Measurements from ENCODE around the gene HNRNPA1L2. TPM values are rescaled to one million over a fixed set of nuclear protein-coding genes. Genes with fewer than 3 reads are reported as not detected.
A peak's percentile ranks its signal among the peaks of the same experiment; 100 is the strongest.

HNRNPA1L2 gene
- total and polyA plus RNA-seq, 8 donors, result 2.9 to 49.6 (median 5.6) TPM; not detected in 2

GRCh38 chr13:52659340-52659739, 17.1 kb downstream of the HNRNPA1L2 start:
- H3K36me3 ChIP-seq, result peaks cover 19 to 70% (median 70%) of the 10 kb centered on the region in 4 donors
- peaks cover 0 to 27% (median 17%) of the 10 kb centered on the region in 4 donors for H3K4me1 ChIP-seq
- TF ChIP-seq POLR2AphosphoS5 (IDR thresholded peaks at IDR 0.05), result no peak
- no peak for TF ChIP-seq POLR2A (IDR thresholded peaks at IDR 0.05)
- TF ChIP-seq CTCF (IDR thresholded peaks at IDR 0.05), result no peak
- H3K9me3 ChIP-seq, result no peaks in the 10 kb centered on the region
- intact Hi-C loops (cut with DNase I; ENCODE audit: low total_unique reads), result no loop called here
- no peak overlapping the region for H3K27ac ChIP-seq
- H3K27me3 ChIP-seq, result no peaks in the 10 kb centered on the region
- WGBS, 5 donors, result 86 to 93% (median 91%) methylated on average over 2 of the region's 2 CpGs
- H3K4me3 ChIP-seq, result no peak overlapping the region
- no peak for DNase-seq

- H3K27ac ChIP-seq, result no peak overlapping the region
- no peak for DNase-seq
- intact Hi-C loops (cut with DNase I; ENCODE audit: low total_unique reads), result no loop called here
- H3K36me3 ChIP-seq, result peaks cover 41 to 99% (median 97%) of the 10 kb centered on the region in 4 donors
- H3K4me3 ChIP-seq, result no peak overlapping the region
- 95 to 99% (median 96%) methylated on average over 4 of the region's 4 CpGs for WGBS, 5 donors
- H3K9me3 ChIP-seq, result no peaks in the 10 kb centered on the region
- peaks cover 0 to 7% (median 0%) of the 10 kb centered on the region in 4 donors for H3K4me1 ChIP-seq
- TF ChIP-seq POLR2AphosphoS5 (IDR thresholded peaks at IDR 0.05), result no peak
- no peak for TF ChIP-seq EP300 (IDR thresholded peaks at IDR 0.05)
- TF ChIP-seq CTCF (IDR thresholded peaks at IDR 0.05), result no peak
- TF ChIP-seq POLR2A (IDR thresholded peaks at IDR 0.05), result no peak
- H3K27me3 ChIP-seq, result no peaks in the 10 kb centered on the region
Measured at GRCh38 chr13:52664272-52664671, 22.0 kb downstream of the HNRNPA1L2 start.

GRCh38 chr13:52665325-52665724, 23.1 kb downstream of the HNRNPA1L2 start:
- peaks cover 0 to 7% (median 0%) of the 10 kb centered on the region in 4 donors for H3K4me1 ChIP-seq
- TF ChIP-seq POLR2A (IDR thresholded peaks at IDR 0.05) (no peak), CTCF (IDR thresholded peaks at IDR 0.05) (peak in 2 of 7 experiments; percentile 14 to 15)
- peak in 1 of 2 donors; percentile 28 for DNase-seq

GRCh38 chr13:52669677-52670076, 27.4 kb downstream of the HNRNPA1L2 start:
- TF ChIP-seq EP300 (IDR thresholded peaks at IDR 0.05) (no peak), CTCF (IDR thresholded peaks at IDR 0.05) (no peak), POLR2A (IDR thresholded peaks at IDR 0.05) (no peak), POLR2AphosphoS5 (IDR thresholded peaks at IDR 0.05) (no peak)
- Histone ChIP-seq H3K4me3 (no peak overlapping the region), H3K36me3 (peaks cover 23 to 66% (median 61%) of the 10 kb centered on the region in 4 donors), H3K27ac (no peak overlapping the region), H3K4me1 (peaks cover 0 to 16% (median 0%) of the 10 kb centered on the region in 4 donors), H3K27me3 (no peaks in the 10 kb centered on the region), H3K9me3 (no peaks in the 10 kb centered on the region)
- 75 to 90% (median 83%) methylated on average over 2 of the region's 2 CpGs for WGBS, 5 donors
- intact Hi-C loops (cut with DNase I; ENCODE audit: low total_unique reads), result no loop called here
- no peak for DNase-seq

More at GRCh38 chr13:52665325-52665724, 23.1 kb downstream of the HNRNPA1L2 start:
- H3K36me3 ChIP-seq, result peaks cover 41 to 97% (median 93%) of the 10 kb centered on the region in 4 donors
- intact Hi-C loops (cut with DNase I; ENCODE audit: low total_unique reads), result no loop called here
- H3K27ac ChIP-seq, result no peak overlapping the region
- H3K9me3 ChIP-seq, result no peaks in the 10 kb centered on the region
- H3K27me3 ChIP-seq, result no peaks in the 10 kb centered on the region
- no peak overlapping the region for H3K4me3 ChIP-seq

Measured in stomach (tissue), 9 donors.